ENCODE measurements around the gene ASTN2.

- TF ChIP-seq CTCF (IDR thresholded peaks at IDR 0.05) (no peak), POLR2A (IDR thresholded peaks at IDR 0.05) (no peak)
These were observed 972.3 kb downstream of the ASTN2 start for GRCh38 chr9:116442528-116442927.

All from thyroid gland (tissue), 4 donors.